Skin epidermis (tissue), 12 donors: ENCODE measurements around the gene RBP4.

Experiments used
- H3K27ac ChIP-seq, 21 experiments: fragments of 200-600 bp; sonication (generic) in 11 of 21; one replicate each; pipeline ENCODE4 v1.5.0; 2020; ENCODE audit warnings: mild to moderate bottlenecking in 3 of 21, inconsistent platforms in 2 of 21, moderate library complexity in 2 of 21
- H3K4me3 ChIP-seq, 7 experiments: fragments of 200-600 bp; sonication (generic) in 2 of 7; one replicate each; pipeline ENCODE4 v1.5.0; 2020; ENCODE audit warnings: inconsistent platforms in 2 of 7, mild to moderate bottlenecking in 2 of 7, moderate library complexity in 1 of 7

Gene RBP4

GRCh38 chr10:93597075-93597599, 3.9 kb downstream of the RBP4 start:
- H3K4me3 ChIP-seq, result no peak overlapping the region
- no peak overlapping the region for H3K27ac ChIP-seq

GRCh38 chr10:93596539-93596938, 4.5 kb downstream of the RBP4 start:
- Histone ChIP-seq H3K27ac (no peak overlapping the region), H3K4me3 (no peak overlapping the region)

- no peak overlapping the region for H3K4me3 ChIP-seq
Observed at GRCh38 chr10:93595378-93596161, 5.5 kb downstream of the RBP4 start.

GRCh38 chr10:93594518-93594917, 6.5 kb downstream of the RBP4 start:
- Histone ChIP-seq H3K4me3 (no peak overlapping the region), H3K27ac (no peak overlapping the region)

More at GRCh38 chr10:93595378-93596161, 5.5 kb downstream of the RBP4 start:
- H3K27ac ChIP-seq, result no peak overlapping the region

GRCh38 chr10:93593749-93594148, 7.3 kb downstream of the RBP4 start:
- no peak overlapping the region for H3K27ac ChIP-seq
- H3K4me3 ChIP-seq, result no peak overlapping the region

GRCh38 chr10:93593254-93593653, 7.8 kb downstream of the RBP4 start:
- Histone ChIP-seq H3K27ac (no peak overlapping the region), H3K4me3 (no peak overlapping the region)

- Histone ChIP-seq H3K4me3 (no peak overlapping the region), H3K27ac (no peak overlapping the region)
Observed at GRCh38 chr10:93591065-93591808, 9.8 kb downstream of the RBP4 start.

- Histone ChIP-seq H3K4me3 (no peak overlapping the region), H3K27ac (no peak overlapping the region)
Observed at GRCh38 chr10:93590638-93591037, 10.4 kb downstream of the RBP4 start.

GRCh38 chr10:93589648-93590562, 11.1 kb downstream of the RBP4 start:
- Histone ChIP-seq H3K4me3 (no peak overlapping the region), H3K27ac (no peak overlapping the region)

GRCh38 chr10:93584445-93584844, 16.6 kb downstream of the RBP4 start:
- Histone ChIP-seq H3K4me3 (no peak overlapping the region), H3K27ac (no peak overlapping the region)

- no peak overlapping the region for H3K4me3 ChIP-seq
- H3K27ac ChIP-seq, result no peak overlapping the region
Observed at GRCh38 chr10:93580828-93581227, 20.2 kb downstream of the RBP4 start.

- Histone ChIP-seq H3K4me3 (no peak overlapping the region), H3K27ac (no peak overlapping the region)
Observed at GRCh38 chr10:93579985-93580711, 20.9 kb downstream of the RBP4 start.

- Histone ChIP-seq H3K27ac (no peak overlapping the region), H3K4me3 (no peak overlapping the region)
Observed at GRCh38 chr10:93579089-93579488, 21.9 kb downstream of the RBP4 start.

- Histone ChIP-seq H3K27ac (no peak overlapping the region), H3K4me3 (no peak overlapping the region)
Observed at GRCh38 chr10:93577565-93577964, 23.5 kb downstream of the RBP4 start.

GRCh38 chr10:93576888-93577287, 24.1 kb downstream of the RBP4 start:
- Histone ChIP-seq H3K27ac (no peak overlapping the region), H3K4me3 (no peak overlapping the region)

- no peak overlapping the region for H3K27ac ChIP-seq
- H3K4me3 ChIP-seq, result no peak overlapping the region
Observed at GRCh38 chr10:93573924-93574323, 27.1 kb downstream of the RBP4 start.

- no peak overlapping the region for H3K4me3 ChIP-seq
- H3K27ac ChIP-seq, result no peak overlapping the region
Observed at GRCh38 chr10:93573051-93573909, 27.8 kb downstream of the RBP4 start.

- H3K4me3 ChIP-seq, result no peak overlapping the region
- H3K27ac ChIP-seq, result no peak overlapping the region
Observed at GRCh38 chr10:93572606-93573005, 28.4 kb downstream of the RBP4 start.
